Activated naive CD4-positive, alpha-beta T cell treated with anti-CD3 and anti-CD28 coated beads, Interleukin-2, amount 10 ng/mL, durations not matched to agents 7 days and 5 days (primary cell): ENCODE data around the gene SHKBP1.

Experiments used
- CTCF ChIA-PET: fragments of 350-600 bp; sonication (Branson Sonifier 250); formaldehyde crosslinking; loops from one replicate; lab custom pipeline; 2021; ENCODE audit warnings: antibody characterized with exemption; lab: Charles Lee
- DNase-seq: peaks from one replicate; pipeline ENCODE4 v3.0.0-alpha.2; 2020
- H3K27ac Mint-ChIP-seq: one replicate; pipeline ENCODE4 v1.8.0; 2021; ENCODE audit warnings: mild to moderate bottlenecking, moderate library complexity, mixed read lengths
- H3K27me3 Mint-ChIP-seq: one replicate; pipeline ENCODE4 v1.8.0; 2021; ENCODE audit warnings: mild to moderate bottlenecking, mixed read lengths
- H3K36me3 Mint-ChIP-seq: one replicate; pipeline ENCODE4 v1.8.0; 2021; ENCODE audit warnings: mixed read lengths
- H3K4me1 Mint-ChIP-seq: one replicate; pipeline ENCODE4 v1.8.0; 2021; ENCODE audit warnings: mixed read lengths
- H3K4me3 Mint-ChIP-seq: one replicate; pipeline ENCODE4 v1.8.0; 2021; ENCODE audit warnings: mild to moderate bottlenecking, moderate library complexity, mixed read lengths
- H3K9me3 Mint-ChIP-seq: one replicate; pipeline ENCODE4 v1.8.0; 2021; ENCODE audit warnings: mixed read lengths

The SHKBP1 gene

GRCh38 chr19:40605216-40605971 lies 28.7 kb downstream of the SHKBP1 start:
- peak overlapping the region; percentile 90 for H3K27ac Mint-ChIP-seq
- peak overlapping the region; percentile 85 for H3K4me3 Mint-ChIP-seq
- no peaks in the 10 kb centered on the region for H3K9me3 Mint-ChIP-seq
- CTCF ChIA-PET = interaction anchor here (0.6 to 6.1 kb wide), 5 partner anchors 11 to 76 kb away, joined by 3 to 72 read pairs (median 3); no protein-coding TSS in a partner anchor
- peaks cover 4% of the 10 kb centered on the region for H3K36me3 Mint-ChIP-seq
- peaks cover 91% of the 10 kb centered on the region for H3K4me1 Mint-ChIP-seq
- H3K27me3 Mint-ChIP-seq = peaks cover 38% of the 10 kb centered on the region
- peak; percentile 94 for DNase-seq

- H3K4me1 Mint-ChIP-seq = peaks cover 95% of the 10 kb centered on the region
- peaks cover 16% of the 10 kb centered on the region for H3K27me3 Mint-ChIP-seq
- peak overlapping the region; percentile 64 for H3K4me3 Mint-ChIP-seq
- DNase-seq = no peak
- CTCF ChIA-PET = interaction anchor here (6.1 kb wide), 1 partner anchor 27 kb away, joined by 72 read pairs; no protein-coding TSS in a partner anchor
- peaks cover 6% of the 10 kb centered on the region for H3K36me3 Mint-ChIP-seq
- peak overlapping the region; percentile 70 for H3K27ac Mint-ChIP-seq
- no peaks in the 10 kb centered on the region for H3K9me3 Mint-ChIP-seq
Measured at GRCh38 chr19:40607311-40608239, 30.9 kb downstream of the SHKBP1 start.

GRCh38 chr19:40608240-40608621 lies 31.6 kb downstream of the SHKBP1 start:
- H3K27me3 Mint-ChIP-seq = peaks cover 10% of the 10 kb centered on the region
- H3K36me3 Mint-ChIP-seq = peaks cover 6% of the 10 kb centered on the region
- no peak for DNase-seq
- peak overlapping the region; percentile 70 for H3K27ac Mint-ChIP-seq
- CTCF ChIA-PET = interaction anchor here (1.3 kb wide), 1 partner anchor 27 kb away, joined by 5 read pairs; no protein-coding TSS in a partner anchor
- H3K9me3 Mint-ChIP-seq = no peaks in the 10 kb centered on the region
- peak overlapping the region; percentile 75 for H3K4me3 Mint-ChIP-seq
- peaks cover 94% of the 10 kb centered on the region for H3K4me1 Mint-ChIP-seq

- CTCF ChIA-PET = interaction anchor here (1.3 kb wide), 1 partner anchor 26 kb away, joined by 5 read pairs; no protein-coding TSS in a partner anchor
- Mint-ChIP-seq H3K36me3 (peaks cover 6% of the 10 kb centered on the region), H3K27ac (peak overlapping the region; percentile 87), H3K4me1 (peaks cover 94% of the 10 kb centered on the region), H3K4me3 (peak overlapping the region; percentile 75), H3K9me3 (no peaks in the 10 kb centered on the region), H3K27me3 (peaks cover 2% of the 10 kb centered on the region)
- DNase-seq = no peak
Measured at GRCh38 chr19:40608957-40609356, 32.3 kb downstream of the SHKBP1 start.

GRCh38 chr19:40609561-40610395 lies 33.1 kb downstream of the SHKBP1 start:
- H3K27ac Mint-ChIP-seq = peak overlapping the region; percentile 87

GRCh38 chr19:40610396-40611064 lies 33.9 kb downstream of the SHKBP1 start:
- CTCF ChIA-PET = interaction anchor here (0.6 to 1.2 kb wide), 4 partner anchors 23 to 190 kb away, joined by 3 to 5 read pairs (median 3); no protein-coding TSS in a partner anchor
- Mint-ChIP-seq H3K4me3 (peak overlapping the region; percentile 75), H3K27me3 (no peaks in the 10 kb centered on the region), H3K9me3 (no peaks in the 10 kb centered on the region), H3K27ac (peak overlapping the region; percentile 87), H3K4me1 (peaks cover 94% of the 10 kb centered on the region), H3K36me3 (peaks cover 10% of the 10 kb centered on the region)
- DNase-seq = peak; percentile 69

More at GRCh38 chr19:40609561-40610395, 33.1 kb downstream of the SHKBP1 start:
- H3K27me3 Mint-ChIP-seq = no peaks in the 10 kb centered on the region
- CTCF ChIA-PET = interaction anchor here (0.6 to 1.3 kb wide), 5 partner anchors 23 to 189 kb away, joined by 3 to 5 read pairs (median 3); no protein-coding TSS in a partner anchor
- peak overlapping the region; percentile 75 for H3K4me3 Mint-ChIP-seq
- no peaks in the 10 kb centered on the region for H3K9me3 Mint-ChIP-seq
- peak; percentile 93 for DNase-seq
- H3K4me1 Mint-ChIP-seq = peaks cover 94% of the 10 kb centered on the region
- H3K36me3 Mint-ChIP-seq = peaks cover 9% of the 10 kb centered on the region

- Mint-ChIP-seq H3K4me3 (peak overlapping the region; percentile 75), H3K27ac (peak overlapping the region; percentile 87), H3K9me3 (no peaks in the 10 kb centered on the region), H3K36me3 (peaks cover 12% of the 10 kb centered on the region), H3K27me3 (no peaks in the 10 kb centered on the region), H3K4me1 (peaks cover 93% of the 10 kb centered on the region)
- CTCF ChIA-PET = no interaction called here
- no peak for DNase-seq
Measured at GRCh38 chr19:40611096-40611495, 34.4 kb downstream of the SHKBP1 start.

- Mint-ChIP-seq H3K36me3 (peaks cover 16% of the 10 kb centered on the region), H3K27ac (peak overlapping the region; percentile 56), H3K9me3 (no peaks in the 10 kb centered on the region), H3K4me1 (peaks cover 83% of the 10 kb centered on the region), H3K27me3 (no peaks in the 10 kb centered on the region), H3K4me3 (peak overlapping the region; percentile 82)
- DNase-seq = no peak
- CTCF ChIA-PET = interaction anchor here (0.8 kb wide), 1 partner anchor 88 kb away, joined by 4 read pairs; no protein-coding TSS in a partner anchor
Measured at GRCh38 chr19:40611900-40612698, 35.4 kb downstream of the SHKBP1 start.

GRCh38 chr19:40612831-40613689 lies 36.4 kb downstream of the SHKBP1 start:
- CTCF ChIA-PET = interaction anchor here (0.8 to 1.4 kb wide), 3 partner anchors 9 to 89 kb away, joined by 4 to 9 read pairs (median 6); no protein-coding TSS in a partner anchor
- DNase-seq = peak; percentile 82

GRCh38 chr19:40613690-40614621 lies 37.3 kb downstream of the SHKBP1 start:
- Mint-ChIP-seq H3K4me3 (peak overlapping the region; percentile 82), H3K9me3 (no peaks in the 10 kb centered on the region), H3K27ac (peak overlapping the region; percentile 88), H3K36me3 (peaks cover 13% of the 10 kb centered on the region), H3K27me3 (no peaks in the 10 kb centered on the region), H3K4me1 (peaks cover 64% of the 10 kb centered on the region)
- peak; percentile 92 for DNase-seq
- CTCF ChIA-PET = interaction anchor here (0.7 to 2.9 kb wide), 5 partner anchors 10 to 309 kb away, joined by 4 to 23 read pairs (median 6); no protein-coding TSS in a partner anchor

More at GRCh38 chr19:40612831-40613689, 36.4 kb downstream of the SHKBP1 start:
- H3K9me3 Mint-ChIP-seq = no peaks in the 10 kb centered on the region
- no peaks in the 10 kb centered on the region for H3K27me3 Mint-ChIP-seq
- peaks cover 73% of the 10 kb centered on the region for H3K4me1 Mint-ChIP-seq
- H3K27ac Mint-ChIP-seq = peak overlapping the region; percentile 88
- peak overlapping the region; percentile 82 for H3K4me3 Mint-ChIP-seq
- peaks cover 14% of the 10 kb centered on the region for H3K36me3 Mint-ChIP-seq
